ENCODE results near the gene PRKD2.
"Not testable (repeated sequence)": the region's sequence is repeated elsewhere in the genome, so short reads cannot be mapped to it uniquely, and the experiment has no call there.

The PRKD2 gene

GRCh38 chr19:46717034-46717715 lies at the start of gene PRKD2:
PRKD2 (minus strand) TSS chr19:46717114; CDS start chr19:46716370, 744 bp downstream.
- peak; percentile 84 for DNase-seq (ENCODE audit: low read depth)

DNA sequence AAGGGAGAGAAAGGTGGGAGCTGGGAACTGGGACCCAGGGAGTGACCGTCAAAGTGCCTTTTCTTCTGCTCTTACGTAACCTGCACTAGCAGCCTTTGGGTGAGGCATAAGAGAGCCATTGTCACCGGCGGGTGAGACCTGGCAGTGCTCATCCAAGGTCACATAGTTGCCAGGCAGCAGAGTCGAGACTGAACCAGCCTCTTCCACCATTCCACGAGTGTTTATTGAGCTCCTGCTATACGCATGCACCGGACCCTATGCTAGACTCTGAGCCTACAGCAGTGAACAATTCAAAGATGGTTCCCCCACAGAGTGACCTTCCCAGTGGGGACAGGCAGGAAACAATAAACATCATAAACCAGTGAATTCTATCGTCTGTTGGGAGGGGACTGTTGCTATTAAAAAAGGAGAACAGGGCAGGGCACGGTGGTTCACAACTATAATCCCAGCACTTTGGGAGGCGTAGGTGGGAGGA lies 47.9 kb upstream of the PRKD2 start:
- DNase-seq (ENCODE audit: low read depth): no peak

- no peak for DNase-seq (ENCODE audit: low read depth)
Measured at GRCh38 chr19:46762245-46762890, 45.5 kb upstream of the PRKD2 start.

DNA sequence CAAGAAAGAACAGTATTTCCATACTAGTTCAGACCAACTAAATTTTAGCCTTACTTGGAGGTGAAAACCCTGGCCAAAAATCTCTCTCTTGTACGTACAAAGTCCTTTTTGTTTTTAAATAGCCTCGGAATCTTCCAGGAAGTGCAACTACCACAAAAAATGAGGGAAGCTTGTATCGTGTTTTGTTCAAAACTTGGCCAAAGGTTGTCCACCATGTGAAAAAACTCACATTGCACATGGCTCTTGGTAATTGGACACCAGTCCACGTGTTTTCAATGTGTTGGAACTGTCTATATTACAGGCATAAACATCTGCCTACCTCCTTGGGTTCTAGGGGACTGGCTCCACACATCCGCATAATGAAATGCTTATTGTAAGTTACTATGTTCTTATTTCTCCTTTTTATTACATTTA lies 44.5 kb upstream of the PRKD2 start:
- no peak for DNase-seq (ENCODE audit: low read depth)

GRCh38 chr19:46760897-46761296 lies 44.0 kb upstream of the PRKD2 start:
- DNase-seq (ENCODE audit: low read depth): not testable (repeated sequence)

DNA sequence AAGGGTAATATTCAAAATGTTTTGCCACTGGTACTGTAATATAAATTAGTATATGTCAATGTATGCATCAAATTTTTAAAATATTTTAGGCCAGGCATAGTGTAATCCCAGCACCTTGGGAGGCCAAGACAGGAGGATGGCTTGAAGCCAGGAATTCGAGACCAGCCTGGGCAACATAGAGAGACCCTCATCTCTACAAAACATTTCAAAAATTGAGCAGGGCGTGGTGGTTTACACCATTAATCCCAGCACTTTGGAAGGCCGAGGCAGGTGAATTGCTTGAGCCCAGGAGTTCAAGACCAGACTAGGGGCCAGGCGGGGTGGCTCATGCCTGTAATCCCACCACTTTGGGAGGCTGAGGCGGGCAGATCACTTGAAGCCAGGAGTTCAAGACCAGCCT lies 43.4 kb upstream of the PRKD2 start:
- no peak for DNase-seq (ENCODE audit: low read depth)

- DNase-seq (ENCODE audit: low read depth): no peak
Measured at GRCh38 chr19:46759817-46760333, 43.0 kb upstream of the PRKD2 start.

GRCh38 chr19:46759206-46759605 lies 42.3 kb upstream of the PRKD2 start:
- DNase-seq (ENCODE audit: low read depth): no peak

DNA sequence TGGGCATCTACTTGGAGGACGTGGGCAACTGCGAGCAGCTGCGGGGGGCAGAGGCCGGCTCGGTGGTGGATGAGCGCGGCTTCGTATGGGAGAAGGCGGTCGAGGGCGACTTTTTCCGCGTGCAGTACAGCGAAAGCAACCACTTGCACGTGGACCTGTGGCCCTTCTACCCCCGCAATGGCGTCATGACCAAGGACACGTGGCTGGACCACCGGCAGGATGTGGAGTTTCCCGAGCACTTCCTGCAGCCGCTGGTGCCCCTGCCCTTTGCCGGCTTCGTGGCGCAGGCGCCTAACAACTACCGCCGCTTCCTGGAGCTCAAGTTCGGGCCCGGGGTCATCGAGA lies 39.6 kb upstream of the PRKD2 start:
- DNase-seq (ENCODE audit: low read depth): no peak

DNA sequence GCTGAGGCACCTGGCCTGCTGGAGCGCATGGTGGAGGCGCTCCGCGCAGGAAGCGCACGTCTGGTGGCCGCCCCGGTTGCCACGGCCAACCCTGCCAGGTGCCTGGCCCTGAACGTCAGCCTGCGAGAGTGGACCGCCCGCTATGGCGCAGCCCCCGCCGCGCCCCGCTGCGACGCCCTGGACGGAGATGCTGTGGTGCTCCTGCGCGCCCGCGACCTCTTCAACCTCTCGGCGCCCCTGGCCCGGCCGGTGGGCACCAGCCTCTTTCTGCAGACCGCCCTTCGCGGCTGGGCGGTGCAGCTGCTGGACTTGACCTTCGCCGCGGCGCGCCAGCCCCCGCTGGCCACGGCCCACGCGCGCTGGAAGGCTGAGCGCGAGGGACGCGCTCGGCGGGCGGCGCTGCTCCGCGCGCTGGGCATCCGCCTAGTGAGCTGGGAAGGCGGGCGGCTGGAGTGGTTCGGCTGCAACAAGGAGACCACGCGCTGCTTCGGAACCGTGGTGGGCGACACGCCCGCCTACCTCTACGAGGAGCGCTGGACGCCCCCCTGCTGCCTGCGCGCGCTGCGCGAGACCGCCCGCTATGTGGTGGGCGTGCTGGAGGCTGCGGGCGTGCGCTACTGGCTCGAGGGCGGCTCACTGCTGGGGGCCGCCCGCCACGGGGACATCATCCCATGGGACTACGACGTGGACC lies 39.1 kb upstream of the PRKD2 start:
- DNase-seq (ENCODE audit: low read depth): no peak

- DNase-seq (ENCODE audit: low read depth): no peak
Measured at GRCh38 chr19:46755077-46755852, 38.4 kb upstream of the PRKD2 start.

DNA sequence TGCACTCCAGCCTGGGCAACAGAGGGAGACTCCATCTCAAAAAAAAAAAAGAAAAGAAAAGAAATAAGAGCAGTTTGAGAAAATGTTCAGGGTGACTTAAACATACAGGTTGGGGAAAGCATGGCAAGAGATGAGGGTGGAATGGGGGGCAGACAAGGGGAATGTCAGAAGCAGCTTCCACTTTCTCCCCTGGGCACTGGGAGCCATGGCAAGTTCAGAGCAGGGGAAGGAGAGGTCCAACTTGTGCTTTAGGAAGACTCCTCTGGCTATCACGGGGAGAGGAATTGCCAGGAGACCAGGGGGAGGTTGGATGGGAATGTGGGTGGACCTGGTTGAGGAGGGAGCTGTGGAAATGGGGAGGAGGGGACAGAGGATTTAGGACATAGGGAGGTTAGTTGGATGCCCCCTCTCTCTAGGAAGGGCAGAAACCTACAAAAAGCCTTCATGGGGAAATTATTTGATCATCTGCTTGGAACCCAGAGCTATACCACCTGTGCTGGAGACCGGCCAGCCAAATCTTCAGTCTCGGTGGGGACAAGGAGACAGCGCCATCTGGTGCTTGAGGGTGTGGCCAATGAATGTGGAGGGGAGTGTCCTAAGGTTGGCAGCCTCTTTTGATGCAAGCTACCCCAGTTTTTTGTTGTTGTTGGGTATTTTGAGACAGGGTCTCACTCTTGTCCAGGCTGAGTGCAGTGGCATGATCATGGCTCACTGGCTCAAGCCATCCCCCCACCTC lies 36.7 kb upstream of the PRKD2 start:
- peak; percentile 59 for DNase-seq (ENCODE audit: low read depth)

DNA sequence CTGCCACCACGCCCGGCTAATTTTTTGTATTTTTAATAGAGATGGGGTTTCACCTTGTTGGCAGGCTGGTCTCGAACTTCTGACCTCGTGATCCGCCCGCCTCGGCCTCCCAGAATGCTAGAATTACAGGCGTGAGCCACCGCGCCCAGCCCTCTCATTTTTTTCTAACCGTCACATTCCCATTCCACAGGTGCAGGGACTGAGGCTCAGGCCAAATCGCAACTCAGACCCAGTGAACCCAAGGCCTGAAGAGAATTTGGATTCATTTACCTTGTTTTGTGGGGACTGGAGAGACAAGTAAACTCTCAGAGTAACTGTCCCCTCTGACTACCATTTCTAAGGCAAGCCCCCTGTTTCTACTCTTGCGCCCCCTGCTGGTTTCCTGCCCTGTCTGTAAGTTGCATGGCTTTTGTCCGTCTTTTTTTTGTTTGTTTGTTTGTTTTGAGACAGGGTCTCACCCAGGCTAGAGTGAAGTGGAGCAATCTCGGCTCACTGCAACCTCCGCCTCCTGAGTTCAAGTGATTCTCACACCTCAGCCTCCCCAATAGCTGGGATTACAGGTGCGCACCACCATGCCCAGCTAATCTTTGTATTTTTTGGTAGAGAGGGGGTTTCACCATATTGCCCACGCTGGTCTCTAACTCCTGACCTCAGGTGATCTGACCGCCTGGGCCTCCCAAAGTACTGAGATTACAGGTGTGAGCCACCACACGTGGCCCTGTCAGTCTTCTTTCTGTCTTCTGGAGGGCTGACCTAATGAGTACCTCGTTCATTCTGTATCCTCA lies 31.6 kb upstream of the PRKD2 start:
- peak; percentile 67 for DNase-seq (ENCODE audit: low read depth)

- DNase-seq (ENCODE audit: low read depth): peak; percentile 33
Measured at GRCh38 chr19:46746281-46747057, 29.6 kb upstream of the PRKD2 start, which contains the start of gene STRN4. STRN4 (minus strand) TSS chr19:46746450; CDS start chr19:46746430, 20 bp downstream.

- DNase-seq (ENCODE audit: low read depth): no peak
Measured at GRCh38 chr19:46745521-46746280, 28.8 kb upstream of the PRKD2 start, which contains the start of gene FKRP. FKRP (plus strand) TSS chr19:46746057; CDS start chr19:46755451, 9,394 bp downstream.

GRCh38 chr19:46745030-46745429 lies 28.1 kb upstream of the PRKD2 start:
- DNase-seq (ENCODE audit: low read depth): no peak

DNA sequence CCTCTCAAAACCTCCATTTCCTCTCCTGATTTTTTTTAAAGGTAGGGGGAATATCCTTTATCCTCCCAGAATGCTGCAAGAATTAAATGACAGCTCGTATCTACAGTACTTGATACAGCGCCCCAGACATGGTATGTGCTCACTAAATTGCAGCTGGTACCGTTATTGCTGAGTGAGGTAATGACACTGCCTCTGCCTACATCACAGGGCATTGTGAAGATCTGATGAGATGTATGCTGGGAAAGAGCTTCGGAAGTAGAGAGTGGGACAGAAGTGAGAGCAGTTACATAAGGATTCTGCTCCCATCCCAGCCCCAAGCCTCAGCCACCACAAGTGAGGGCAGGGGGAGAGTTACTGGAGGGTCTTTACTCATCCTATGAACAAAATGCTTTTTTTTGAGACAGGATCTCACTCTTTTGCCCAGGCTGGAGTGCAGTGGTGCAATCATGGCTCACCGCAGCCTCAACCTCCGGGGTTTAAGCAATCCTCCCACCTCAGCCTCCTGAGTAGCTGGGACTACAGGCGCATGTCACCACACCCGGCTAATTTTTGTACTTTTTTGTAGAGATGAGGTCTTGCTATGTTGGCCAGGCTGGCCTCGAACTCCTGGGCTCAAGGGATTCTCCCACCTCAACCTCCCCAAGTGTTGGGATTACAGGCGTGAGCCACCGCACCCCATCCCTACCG lies 27.2 kb upstream of the PRKD2 start:
- no peak for DNase-seq (ENCODE audit: low read depth)

- DNase-seq (ENCODE audit: low read depth): no peak
Measured at GRCh38 chr19:46742926-46743480, 26.1 kb upstream of the PRKD2 start.

Data from activated gamma-delta T cell treated with anti-CD3 and anti-CD28 coated beads, Interleukin-2, amount 50 U/mL, for 16 hours (primary cell).